Panc1 (cell line): Measurements from ENCODE around the gene GPR50.

ENCODE experiments used
- CTCF ChIP-seq: fragments of 450-650 bp; IDR thresholded peaks from 2 replicates; pipeline ENCODE4 v1.5.1; 2017; ENCODE audit warnings: mild to moderate bottlenecking
- POLR2AphosphoS5 ChIP-seq: IDR thresholded peaks from 2 replicates; pipeline ENCODE4 v1.6.1; 2012; ENCODE audit warnings: mild to moderate bottlenecking, low read depth, low read length, moderate library complexity
- REST ChIP-seq, 2 experiments: IDR thresholded peaks; 2 replicates each; pipeline ENCODE4 v1.6.1; 2011 to 2012; ENCODE audit warnings: low read depth in 2 of 2, control low read depth in 1 of 2, low read length in 1 of 2, mild to moderate bottlenecking in 1 of 2, moderate library complexity in 1 of 2; ENCODE audit not compliant: insufficient read depth in 1 of 2
- SIN3A ChIP-seq: IDR thresholded peaks from 2 replicates; pipeline ENCODE4 v1.6.1; 2012; ENCODE audit warnings: low read depth, mild to moderate bottlenecking, low read length, moderate library complexity, borderline replicate concordance; ENCODE audit not compliant: insufficient read depth

- TF ChIP-seq CTCF, result no peak
- no peak for TF ChIP-seq POLR2AphosphoS5
- no peak for TF ChIP-seq REST (IDR thresholded peaks at IDR 0.05; ENCODE audit: insufficient read depth in 1 of 2, low read depth in 2 of 2, low read length in 1 of 2)
- TF ChIP-seq SIN3A, result no peak
These were observed 52.6 kb downstream of the GPR50 start for GRCh38 chrX:151228935-151229334.
